Ramos (cell line): ENCODE results near the gene SLC25A45.

ENCODE experiments used
- in situ Hi-C: fragments of 300-500 bp; cut with MboI; formaldehyde crosslinking; loops from one replicate; pipeline ENCODE4 v1.14.3; 2022; ENCODE audit warnings: low sequenced_read_pairs; ENCODE audit not compliant: unreplicated experiment

The SLC25A45 gene

GRCh38 chr11:65382033-65382803, at the start of gene SLC25A45:
Gene SLC25A45, minus strand, starts transcription at chr11:65382646. Its CDS starts 695 bp downstream, at chr11:65381951.
- in situ Hi-C loops = no loop called here

GRCh38 chr11:65431451-65432099, 49.1 kb upstream of the SLC25A45 start:
- in situ Hi-C loops = no loop called here

- in situ Hi-C loops = no loop called here
These were observed 48.2 kb upstream of the SLC25A45 start for GRCh38 chr11:65430406-65431217.

GRCh38 chr11:65429724-65430405, 47.4 kb upstream of the SLC25A45 start:
- in situ Hi-C loops = no loop called here

GRCh38 chr11:65429068-65429681, 46.7 kb upstream of the SLC25A45 start:
- in situ Hi-C loops = no loop called here

- in situ Hi-C loops = no loop called here
These were observed 46.2 kb upstream of the SLC25A45 start for GRCh38 chr11:65428578-65429067.

GRCh38 chr11:65427691-65428577, 45.5 kb upstream of the SLC25A45 start:
- in situ Hi-C loops = no loop called here

GRCh38 chr11:65426839-65427690, 44.6 kb upstream of the SLC25A45 start:
- in situ Hi-C loops = no loop called here

GRCh38 chr11:65425971-65426838, 43.8 kb upstream of the SLC25A45 start:
- in situ Hi-C loops = no loop called here

GRCh38 chr11:65425105-65425970, 42.9 kb upstream of the SLC25A45 start:
- in situ Hi-C loops = no loop called here

- in situ Hi-C loops = no loop called here
These were observed 42.0 kb upstream of the SLC25A45 start for GRCh38 chr11:65424205-65425104.

- in situ Hi-C loops = no loop called here
These were observed 41.2 kb upstream of the SLC25A45 start for GRCh38 chr11:65423516-65424204.

GRCh38 chr11:65422633-65423515, 40.4 kb upstream of the SLC25A45 start, which contains the start of gene NEAT1:
Gene NEAT1, plus strand, starts transcription at chr11:65422798.
- in situ Hi-C loops = no loop called here
